GM12878 (cell line): ENCODE data around the gene OR2T34. TPM values are rescaled to one million over a fixed set of nuclear protein-coding genes. Genes with fewer than 3 reads are reported as not detected.
A peak's percentile ranks its signal among the peaks of the same experiment; 100 is the strongest.
"Not testable (repeated sequence)": the region's sequence is repeated elsewhere in the genome, so short reads cannot be mapped to it uniquely, and the experiment has no call there.

Experiments
- ATAC-seq: fragments of 200-7000 bp; cut with Tn5 transposase; 3 replicates; pipeline ENCODE4 v1.9.1; 2020; ENCODE audit warnings: mild to moderate bottlenecking, moderate library complexity
- BruUV-seq: library from RNA; stranded (reverse); fragments of 400-500 nt; replicated peaks from 2 replicates; lab custom pipeline; 2021; lab: Mats Ljungman, UMichigan
- CTCF ChIA-PET: fragments of 300-600 bp; sonication (Branson Sonifier 250); formaldehyde crosslinking; extraction: SDS; loops from one replicate; lab custom pipeline; 2021; ENCODE audit warnings: inconsistent platforms; lab: Yijun Ruan, JAX
- POLR2A ChIA-PET: fragments of 350-600 bp; formaldehyde crosslinking; extraction: SDS; loops from one replicate; lab custom pipeline; 2021; ENCODE audit warnings: inconsistent platforms; lab: Charles Lee
- RAD21 ChIA-PET: fragments of 300-600 bp; sonication (Branson Sonifier 250); formaldehyde crosslinking; loops from one replicate; lab custom pipeline; 2023; ENCODE audit warnings: antibody characterized with exemption; ENCODE audit not compliant: unreplicated experiment; lab: Charles Lee
- SMC1A ChIA-PET: fragments of 300-600 bp; sonication (Branson Sonifier 250); formaldehyde crosslinking; loops from one replicate; lab custom pipeline; 2023; ENCODE audit not compliant: unreplicated experiment, uncharacterized antibody; lab: Charles Lee
- DNase-seq: peaks from one replicate; pipeline ENCODE4 v3.0.0-alpha.2; 2011; ENCODE audit warnings: low read depth, low spot score
- FAIRE-seq: peaks from 3 replicates; lab custom pipeline; 2011; peaks lifted over from hg19 to GRCh38; lab: Jason Lieb, UNC
- H2AFZ ChIP-seq: 2 replicates; pipeline ENCODE4 v1.6.0; 2011; ENCODE audit warnings: low read depth, low read length, control low read depth; ENCODE audit not compliant: control insufficient read depth
- H3K27ac ChIP-seq: 2 replicates; pipeline ENCODE4 v1.5.1; 2011; ENCODE audit warnings: control low read depth; ENCODE audit not compliant: control insufficient read depth, insufficient read depth
- H3K27me3 ChIP-seq, 2 experiments: replicated peaks in 1 of 2; 2 replicates each; pipeline versions ENCODE4 v1.6.0 to v1.6.1; 2011; ENCODE audit warnings: low read length in 1 of 2; ENCODE audit not compliant: control insufficient read depth in 2 of 2, insufficient read depth in 2 of 2
- H3K36me3 ChIP-seq, 2 experiments: 2 replicates each; pipeline ENCODE4 v1.5.1; 2011; ENCODE audit warnings: low read length in 1 of 2; ENCODE audit not compliant: control insufficient read depth in 2 of 2, insufficient read depth in 2 of 2
- H3K4me1 ChIP-seq: 2 replicates; pipeline ENCODE4 v1.6.1; 2011; ENCODE audit warnings: mild to moderate bottlenecking, low read length, moderate library complexity, mixed read lengths; ENCODE audit not compliant: control insufficient read depth, insufficient read depth
- H3K4me2 ChIP-seq: 2 replicates; pipeline ENCODE4 v1.6.0; 2011; ENCODE audit warnings: control low read depth; ENCODE audit not compliant: control insufficient read depth, insufficient read depth
- H3K4me3 ChIP-seq: fragments of 200-600 bp; sonication (generic); 2 replicates; pipeline ENCODE4 v1.5.1; 2016
- H3K79me2 ChIP-seq: 2 replicates; pipeline ENCODE4 v1.6.0; 2011; ENCODE audit warnings: low read length; ENCODE audit not compliant: control insufficient read depth, insufficient read depth
- H3K9ac ChIP-seq: 2 replicates; pipeline ENCODE4 v1.8.0; 2011; ENCODE audit warnings: low read length, control low read depth, mixed read lengths; ENCODE audit not compliant: control insufficient read depth, insufficient read depth
- H3K9me3 ChIP-seq: replicated peaks from 3 replicates; pipeline ENCODE4 v1.5.1; 2011; ENCODE audit warnings: mild to moderate bottlenecking, low read length; ENCODE audit not compliant: control insufficient read depth, insufficient read depth
- H4K20me1 ChIP-seq: 2 replicates; pipeline ENCODE4 v1.6.0; 2011; ENCODE audit not compliant: control insufficient read depth, insufficient read depth
- WGBS: methylation state at CpG from one replicate; pipeline ENCODE4 v1.1.6; 2016; ENCODE audit warnings: low lambda C conversion rate; ENCODE audit not compliant: insufficient replicate concordance, insufficient coverage; ENCODE audit errors: missing lambda C conversion rate; 5-methylcytosine and 5-hydroxymethylcytosine counted together
- in situ Hi-C: fragments of 300-500 bp; cut with MboI; formaldehyde crosslinking; loops from 9 replicates; pipeline ENCODE4 v1.14.3; 2018; ENCODE audit warnings: mixed read lengths
- intact Hi-C: fragments of 100-400 bp; cut with micrococcal nuclease; formaldehyde crosslinking; loops from one replicate; pipeline ENCODE4 v1.14.2; 2022; ENCODE audit not compliant: unreplicated experiment
- polyA plus RNA-seq, 11 experiments: library from polyadenylated mRNA; depleted of rRNA in 4 of 11; unstranded in 6 of 11; stranded (reverse) in 5 of 11; fragments of >200 nt; fragmentation: Nextera tagmentation in 4 of 11; fragmentation: Illumina TruSeq in 1 of 11; extraction: Ambion mirVana in 4 of 11; extraction: Trizol in 1 of 11; gene quantifications; 1 replicate in 1 of 11; 2 replicates in 10 of 11; pipeline versions ENCODE4 v1.2.1 to v1.2.3, GENCODE V29; 2011 to 2016; ENCODE audit warnings: inconsistent platforms in 2 of 11, missing spikeins in 2 of 11, low read depth in 1 of 11
- total RNA-seq, 4 experiments: library from RNA; depleted of rRNA in 3 of 4; stranded (reverse); fragments of >200 nt in 3 of 4; fragmentation: Illumina TruSeq in 1 of 4; extraction: Trizol in 1 of 4; gene quantifications; 2 replicates each; pipeline versions ENCODE4 v1.2.1 to v1.2.3, GENCODE V29; 2013 to 2021

Gene OR2T34
- total and polyA plus RNA-seq, 10 of the 15 experiments (the other 5 are each of a cell fraction or from before 2014, with no cell fraction given), result 0.16 to 2.7 (median 0.48) TPM; not detected in 2

- H3K9ac ChIP-seq, BruUV-seq, CTCF ChIA-PET, H2AFZ ChIP-seq, H3K4me2 ChIP-seq, RAD21 ChIA-PET, H3K4me3 ChIP-seq, H3K27ac ChIP-seq, FAIRE-seq, POLR2A ChIA-PET, H3K4me1 ChIP-seq, SMC1A ChIA-PET, H3K36me3 ChIP-seq, in situ Hi-C loops, H3K27me3 ChIP-seq, H4K20me1 ChIP-seq, H3K79me2 ChIP-seq, intact Hi-C loops, H3K9me3 ChIP-seq: not testable (repeated sequence)
- no CpG with 5 or more reads among the region's 11 CpGs for WGBS
- peak; percentile 1 for DNase-seq
- ATAC-seq, result peak; percentile 79
These were observed 8.8 kb downstream of the OR2T34 start for GRCh38 chr1:248565530-248566373.

- H3K79me2 ChIP-seq, intact Hi-C loops, RAD21 ChIA-PET, BruUV-seq, H3K4me1 ChIP-seq, H3K27ac ChIP-seq, H3K4me2 ChIP-seq, H4K20me1 ChIP-seq, H3K36me3 ChIP-seq, SMC1A ChIA-PET, FAIRE-seq, CTCF ChIA-PET, H3K9ac ChIP-seq, POLR2A ChIA-PET, in situ Hi-C loops, H2AFZ ChIP-seq, DNase-seq, ATAC-seq, H3K4me3 ChIP-seq, H3K9me3 ChIP-seq, H3K27me3 ChIP-seq: not testable (repeated sequence)
- WGBS, result no CpG with 5 or more reads among the region's 3 CpGs
These were observed 11.9 kb downstream of the OR2T34 start, which contains the start of gene OR2T29 for GRCh38 chr1:248562672-248563071. OR2T29 (minus strand) TSS chr1:248562772; CDS start chr1:248559491, 3,281 bp downstream.

DNA sequence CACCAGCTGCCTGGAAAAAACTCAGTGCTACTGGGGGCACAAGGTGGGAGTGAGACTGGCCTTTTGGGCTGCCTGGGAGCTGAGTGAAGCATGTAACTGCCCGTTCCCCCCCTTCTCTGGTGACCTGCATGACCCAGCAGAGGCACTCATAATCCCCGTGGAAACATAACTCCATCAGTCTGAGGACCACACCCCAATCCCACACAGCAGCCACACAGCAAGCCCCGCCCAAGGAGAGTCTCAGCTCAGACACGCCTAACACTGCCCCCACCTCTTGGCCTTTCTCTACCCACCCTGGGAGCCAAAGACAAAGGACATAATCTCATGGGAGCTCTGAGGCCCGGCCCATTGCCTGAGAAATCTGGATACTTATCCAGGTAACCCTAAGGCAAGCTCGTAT, 23.5 kb downstream of the OR2T34 start:
- H3K79me2 ChIP-seq, H2AFZ ChIP-seq, intact Hi-C loops, BruUV-seq, H3K9ac ChIP-seq, FAIRE-seq, in situ Hi-C loops, POLR2A ChIA-PET, H3K27me3 ChIP-seq, H3K4me2 ChIP-seq, H3K9me3 ChIP-seq, H4K20me1 ChIP-seq, H3K4me1 ChIP-seq, RAD21 ChIA-PET, H3K4me3 ChIP-seq, DNase-seq, CTCF ChIA-PET, SMC1A ChIA-PET, H3K36me3 ChIP-seq, H3K27ac ChIP-seq: not testable (repeated sequence)
- peak; percentile 18 for ATAC-seq
- no CpG with 5 or more reads among the region's 6 CpGs for whole genome bisulfite sequencing

DNA sequence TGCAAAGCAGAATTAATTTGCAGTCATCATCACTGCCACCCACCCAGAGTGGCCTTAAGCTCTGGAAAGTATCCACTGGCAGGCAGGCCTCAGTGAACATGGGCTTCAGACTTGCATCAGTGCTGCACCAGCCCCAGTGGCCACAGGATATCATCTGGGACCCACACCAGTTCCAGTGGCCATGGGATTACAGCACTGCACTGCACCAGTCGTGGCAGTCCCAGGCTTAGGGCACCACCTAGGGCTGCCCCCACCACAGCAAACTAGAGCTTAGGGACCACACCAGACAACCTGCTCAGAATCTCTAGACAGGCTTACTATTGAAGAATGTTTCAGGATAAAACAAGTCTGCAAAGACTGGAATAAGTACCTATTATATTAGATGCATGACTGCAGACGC, 27.2 kb downstream of the OR2T34 start:
- H3K4me2 ChIP-seq, H3K79me2 ChIP-seq, H3K36me3 ChIP-seq, H3K9ac ChIP-seq, SMC1A ChIA-PET, H3K4me3 ChIP-seq, H3K27me3 ChIP-seq, CTCF ChIA-PET, H2AFZ ChIP-seq, DNase-seq, H3K4me1 ChIP-seq, H3K27ac ChIP-seq, H4K20me1 ChIP-seq, POLR2A ChIA-PET, FAIRE-seq, intact Hi-C loops, RAD21 ChIA-PET, H3K9me3 ChIP-seq, in situ Hi-C loops: not testable (repeated sequence)
- peak; percentile 64 for ATAC-seq
- TSS peak; percentile 33 for BruUV-seq
- no CpG with 5 or more reads among the region's 2 CpGs for WGBS
